T-helper 2 cell treated with Interferon-gamma antibody and Interleukin-4, amounts not matched to agents 100 ng/mL and 5 ng/mL, for 36 hours (primary cell): ENCODE measurements around the gene CACTIN. TPM values are rescaled to one million over a fixed set of nuclear protein-coding genes. Genes with fewer than 3 reads are reported as not detected.

ENCODE experiments used
- intact Hi-C: fragments of 100-400 bp; cut with micrococcal nuclease; formaldehyde crosslinking; loops from one replicate; pipeline ENCODE4 v1.15.1; 2023
- total RNA-seq: library from RNA; stranded (reverse); gene quantifications from 2 replicates; pipeline ENCODE4 v1.2.3, GENCODE V29; 2022

The CACTIN gene
- total RNA-seq, 1 donor from 2014 or later = 34.8 TPM

DNA sequence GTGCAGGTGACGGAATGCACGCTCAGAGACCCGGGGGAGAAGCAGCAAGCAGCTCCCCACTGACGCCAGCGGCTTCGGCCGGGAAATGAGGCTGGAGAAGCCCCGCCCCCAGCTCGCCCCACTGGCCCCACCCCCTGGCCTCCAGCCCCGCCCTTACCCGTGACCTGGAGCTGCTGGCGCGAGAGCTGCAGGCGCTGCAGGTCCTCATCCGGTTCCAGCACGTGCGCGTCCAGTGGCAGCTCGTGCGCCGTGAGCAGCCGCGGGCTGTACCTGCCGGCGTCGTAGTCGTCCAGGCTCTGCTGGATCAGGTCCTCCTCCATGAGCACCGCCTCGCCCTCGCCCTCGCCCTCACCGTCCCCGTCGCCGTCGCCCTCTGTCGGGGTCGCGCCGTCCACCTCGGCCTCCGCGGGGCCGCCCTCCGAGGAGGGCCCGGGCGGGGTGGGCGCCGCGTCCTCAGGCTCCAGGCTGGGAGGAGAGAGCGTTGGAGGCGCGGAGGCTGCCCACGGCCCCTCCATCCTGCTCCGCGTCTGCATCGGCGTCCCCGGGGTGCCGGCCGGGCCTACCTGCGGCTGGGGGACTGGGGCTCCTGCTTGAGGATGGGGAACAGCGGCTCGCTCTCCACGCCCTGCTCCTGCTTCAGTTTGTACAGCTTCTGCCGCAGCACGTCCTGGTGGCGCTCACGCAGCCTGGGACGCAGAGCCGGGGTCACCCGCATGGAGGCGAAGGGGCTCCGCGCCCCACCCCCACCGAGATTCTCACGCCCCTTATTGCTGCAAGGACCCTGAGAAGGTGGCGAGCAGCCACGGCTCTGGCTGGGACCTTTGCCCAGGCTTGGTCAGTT is 13.5 kb downstream of the CACTIN start:
- intact Hi-C loops = no loop called here

DNA sequence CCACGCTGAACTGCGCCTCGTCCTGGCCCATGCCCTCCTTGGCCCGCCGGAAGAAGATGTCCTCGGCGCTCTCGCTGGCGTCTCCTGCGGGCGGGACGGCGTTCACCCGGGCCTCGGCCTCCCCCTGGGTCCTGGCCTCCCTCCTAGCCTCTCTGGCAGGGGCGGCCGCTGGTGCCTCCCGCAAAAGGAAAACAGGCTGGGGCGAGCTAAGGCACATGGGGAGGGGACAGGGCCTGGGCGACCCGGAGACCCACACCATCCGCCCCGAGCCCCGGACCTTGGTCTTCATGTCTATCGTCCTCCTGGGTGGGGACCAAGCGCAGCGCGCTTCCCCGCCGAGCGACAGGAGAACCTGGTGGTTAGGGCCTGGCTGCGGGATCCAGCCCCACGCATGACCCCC is 14.3 kb downstream of the CACTIN start:
- intact Hi-C loops = no loop called here

DNA sequence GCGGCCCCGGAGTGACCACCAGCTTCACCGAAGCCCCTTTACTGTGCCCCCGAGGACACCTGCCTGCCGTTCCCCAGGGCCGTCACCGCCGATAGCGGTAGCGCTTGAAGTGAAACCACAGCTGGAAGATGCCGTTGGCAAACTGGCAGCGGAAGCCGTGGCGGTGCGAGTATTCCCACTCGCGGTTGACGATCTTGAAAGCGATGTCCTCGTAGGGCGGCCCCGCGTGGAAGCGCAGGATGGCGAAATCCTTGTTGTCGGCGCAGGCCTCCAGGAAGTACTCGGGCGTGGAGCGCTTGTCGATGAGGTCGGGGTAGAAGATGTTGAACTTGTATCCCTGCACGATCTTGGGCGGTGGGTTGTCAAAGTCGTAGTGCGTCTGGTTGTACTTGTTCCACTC is 14.7 kb downstream of the CACTIN start:
- intact Hi-C loops = no loop called here

DNA sequence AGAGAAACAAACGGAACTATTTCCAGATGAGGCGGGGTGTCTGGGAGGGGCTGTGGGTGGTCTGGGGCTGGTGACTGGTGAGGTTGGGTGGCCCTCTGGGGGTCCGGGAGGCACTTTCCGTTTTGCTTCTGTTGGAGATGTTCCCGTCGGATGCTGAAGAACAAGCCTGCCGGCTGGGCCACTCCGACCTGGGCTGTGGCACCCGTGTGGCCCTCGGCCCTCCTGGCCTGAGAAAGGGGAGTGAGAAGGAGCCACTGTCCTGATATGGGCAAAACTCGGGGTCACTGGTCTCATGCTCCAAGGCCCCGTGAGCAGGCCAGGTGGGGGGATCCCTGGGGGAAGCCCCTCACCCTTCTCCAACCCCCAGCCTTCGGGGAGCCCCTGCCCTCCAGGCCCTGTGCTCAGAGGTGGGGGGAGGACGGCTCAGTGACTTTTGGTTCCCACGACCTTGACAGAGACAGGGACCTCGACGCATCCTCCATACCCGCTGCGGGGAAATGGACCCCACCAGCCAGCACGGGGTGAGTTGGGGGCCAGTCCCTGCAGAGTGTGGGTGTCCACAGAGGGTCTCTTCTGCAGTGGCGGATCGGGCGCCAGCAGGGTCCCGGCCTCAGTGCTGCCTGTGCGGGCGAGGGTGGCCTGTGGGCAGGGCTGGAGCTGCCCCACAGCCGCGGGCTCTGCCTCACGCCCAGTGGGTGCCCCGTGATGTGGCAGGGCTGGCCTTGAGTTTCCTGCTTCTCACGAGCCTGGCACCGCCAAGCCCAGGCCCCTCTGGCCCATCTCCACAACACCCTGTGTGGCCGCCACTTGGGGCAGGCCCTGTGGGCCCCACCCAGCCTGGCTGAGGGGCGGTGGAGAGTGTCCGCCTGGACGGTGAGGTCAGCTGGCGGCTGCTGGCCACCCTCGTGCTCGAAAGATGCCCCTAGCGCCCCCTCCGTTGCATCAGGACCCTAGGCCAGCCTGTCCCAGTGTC is 15.6 kb downstream of the CACTIN start:
- intact Hi-C loops = no loop called here

DNA sequence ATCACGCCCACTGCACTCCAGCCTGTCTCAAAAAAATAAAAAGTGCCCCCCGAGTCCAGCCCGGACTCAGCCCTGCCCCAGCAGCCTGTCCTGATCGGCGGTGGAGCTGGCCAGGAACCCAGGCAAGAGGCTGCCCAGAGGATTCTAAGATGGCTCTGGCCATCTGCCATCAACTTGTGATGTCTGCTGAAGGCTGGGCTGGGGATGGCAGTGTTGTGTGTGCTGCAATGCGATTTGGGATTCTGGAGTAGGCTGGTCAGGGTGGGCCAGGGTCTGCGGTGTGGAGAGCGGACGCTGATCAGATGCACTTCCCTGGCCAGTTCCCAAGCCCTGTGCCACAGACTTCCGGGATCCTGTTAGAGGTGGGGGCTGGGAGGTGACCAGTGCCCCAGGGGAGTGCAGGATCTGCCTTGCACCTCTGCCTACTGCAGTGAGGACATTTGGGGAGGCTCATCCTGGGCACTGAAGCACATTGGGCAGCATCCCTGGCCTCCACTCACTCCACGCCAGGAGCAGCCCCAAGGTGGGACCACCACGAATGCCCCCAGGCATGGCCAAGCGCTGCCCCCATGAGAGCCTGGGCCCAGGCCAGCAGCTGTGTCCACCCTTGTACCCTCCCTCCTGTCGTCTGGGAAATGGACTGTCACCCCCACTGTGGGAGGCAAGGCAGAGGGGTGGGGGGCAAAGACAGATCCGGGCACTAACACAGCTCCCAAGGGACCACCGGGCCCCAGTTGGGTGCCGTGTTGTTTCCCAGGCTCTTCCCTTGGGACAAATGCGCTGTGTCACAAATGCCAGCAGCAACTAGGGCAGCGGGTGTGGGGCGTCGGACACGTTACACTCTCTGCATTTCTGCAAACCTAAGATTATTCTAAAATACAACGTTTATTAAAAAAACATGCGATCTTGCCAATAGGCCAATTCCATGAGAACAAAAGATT is 16.5 kb downstream of the CACTIN start:
- intact Hi-C loops = no loop called here

DNA sequence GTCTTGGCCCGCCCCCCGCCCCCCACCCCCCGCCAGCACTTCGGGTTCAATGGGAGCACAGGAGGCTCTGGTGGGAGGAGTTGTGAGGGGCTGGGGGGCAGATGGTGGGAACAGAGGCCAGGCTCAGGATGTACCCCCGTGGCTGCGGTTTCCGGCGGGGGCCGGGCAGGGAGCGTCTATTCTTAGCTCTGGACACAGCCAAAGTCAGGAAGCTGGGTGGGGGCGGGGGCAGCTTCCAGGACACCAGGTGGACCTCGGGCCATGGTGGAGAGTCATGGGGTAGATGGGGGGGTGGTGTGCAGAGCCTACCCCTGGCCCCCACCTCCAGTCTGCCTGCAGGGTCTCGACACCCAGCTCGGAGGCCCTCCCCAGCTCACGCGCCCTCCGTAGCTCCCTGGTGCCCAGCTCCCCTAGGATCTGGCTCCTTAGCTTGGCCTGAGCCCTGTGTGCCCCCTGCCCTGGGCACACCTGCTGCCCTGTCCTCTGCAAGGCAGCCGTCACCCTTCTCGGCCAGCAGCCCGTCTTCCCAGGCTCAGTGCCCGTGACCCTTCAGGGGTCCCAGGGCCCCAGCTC is 17.8 kb downstream of the CACTIN start:
- intact Hi-C loops = no loop called here

DNA sequence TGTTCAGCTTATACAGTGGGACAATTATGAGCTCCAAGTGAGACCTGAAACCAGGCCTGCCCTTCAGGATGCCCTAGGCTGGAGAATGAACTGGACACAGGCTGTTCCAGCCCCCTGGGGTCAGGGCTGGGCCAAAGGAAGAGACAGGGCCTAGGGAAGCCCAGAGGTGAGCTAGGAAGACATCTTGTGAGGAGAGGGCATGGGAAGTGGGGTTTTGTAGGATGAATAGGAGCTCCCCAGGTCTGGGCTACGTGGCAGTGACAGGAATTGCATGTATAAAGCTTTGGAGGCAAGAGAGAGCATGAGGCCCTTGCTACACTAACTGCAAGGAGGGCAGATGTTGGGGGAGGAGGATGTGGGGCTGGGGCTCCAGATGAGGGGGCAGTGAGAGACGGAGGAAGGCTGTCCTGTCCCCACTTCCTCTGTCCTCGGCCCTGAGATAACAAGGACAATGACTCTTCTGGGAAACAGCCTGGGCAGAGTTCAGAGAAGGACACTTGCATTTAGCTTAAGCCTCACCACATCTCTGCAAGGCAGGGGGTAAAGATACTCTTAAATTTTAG is 18.4 kb downstream of the CACTIN start:
- intact Hi-C loops = no loop called here

DNA sequence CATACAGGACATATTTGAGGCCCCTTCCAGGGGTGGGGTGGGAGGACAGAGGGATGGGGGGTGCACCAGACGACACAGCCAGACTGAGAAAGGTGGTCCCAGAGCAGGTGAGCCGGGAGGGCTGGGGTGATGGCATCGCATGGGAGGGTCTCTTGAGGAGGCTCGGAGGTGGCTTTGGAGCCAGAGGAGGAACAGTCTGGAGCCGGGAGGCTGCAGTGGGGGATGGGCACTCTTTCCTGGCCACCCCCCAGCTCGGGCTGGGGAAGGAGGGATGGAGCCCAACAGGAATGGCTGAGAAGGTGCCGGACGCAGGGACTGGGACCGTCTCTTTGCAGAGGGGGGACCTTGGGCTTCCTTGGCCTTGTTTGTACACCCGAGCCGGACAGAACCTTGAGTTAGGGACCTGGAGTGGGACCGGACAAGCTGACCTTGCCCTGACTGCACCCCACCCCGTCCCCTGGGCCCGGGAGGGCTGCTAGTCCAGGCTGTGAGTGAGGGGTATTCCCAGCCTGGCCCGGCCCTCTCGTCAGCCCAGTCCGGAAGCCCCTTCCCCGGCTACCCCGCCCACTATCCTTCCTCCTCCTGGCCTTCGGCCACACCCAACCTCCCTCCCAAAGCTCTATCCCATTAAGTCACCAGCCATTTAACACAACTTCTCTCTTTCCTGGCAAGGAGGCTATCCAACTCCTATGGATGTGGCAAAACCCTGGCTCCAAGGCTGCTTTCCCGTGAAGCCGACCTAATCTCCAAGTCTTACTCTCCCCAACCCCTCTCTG is 19.1 kb downstream of the CACTIN start:
- intact Hi-C loops = no loop called here

DNA sequence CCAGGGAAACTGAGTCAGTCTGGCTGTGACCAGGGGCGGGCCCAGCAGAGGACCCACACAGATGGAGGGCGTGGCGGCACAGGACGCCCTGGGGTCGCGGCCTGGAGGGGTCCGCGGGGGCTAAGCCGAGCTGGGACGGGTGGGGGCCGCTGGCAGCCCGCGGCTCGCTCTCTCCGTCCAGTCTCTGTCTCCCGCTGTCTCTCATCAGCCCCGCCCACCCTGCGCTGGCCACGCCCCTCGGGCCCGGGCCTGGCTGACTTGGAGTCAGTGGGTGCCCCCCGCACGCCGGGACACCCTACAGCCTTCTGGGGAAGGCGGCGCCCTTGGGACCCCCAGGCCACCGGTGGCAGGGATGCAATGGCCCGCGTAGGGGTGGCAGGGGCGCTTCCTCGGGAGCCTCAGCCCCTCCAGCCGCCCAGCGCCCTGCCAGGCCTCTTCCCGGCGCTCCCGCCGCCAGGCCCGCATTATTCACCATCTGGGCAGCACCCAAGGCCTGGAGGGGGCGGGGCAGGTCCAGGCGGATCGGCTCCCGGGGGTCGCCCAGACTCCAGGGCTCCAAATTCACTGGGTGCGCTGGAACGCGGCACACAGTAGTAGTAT is 19.8 kb downstream of the CACTIN start, which contains the start of gene TBXA2R:
TBXA2R (minus strand) TSS at position 186 of the 600 bp plus-strand sequence. CDS start 6,241 bp downstream, outside the sequence.
- intact Hi-C loops = no loop called here

DNA sequence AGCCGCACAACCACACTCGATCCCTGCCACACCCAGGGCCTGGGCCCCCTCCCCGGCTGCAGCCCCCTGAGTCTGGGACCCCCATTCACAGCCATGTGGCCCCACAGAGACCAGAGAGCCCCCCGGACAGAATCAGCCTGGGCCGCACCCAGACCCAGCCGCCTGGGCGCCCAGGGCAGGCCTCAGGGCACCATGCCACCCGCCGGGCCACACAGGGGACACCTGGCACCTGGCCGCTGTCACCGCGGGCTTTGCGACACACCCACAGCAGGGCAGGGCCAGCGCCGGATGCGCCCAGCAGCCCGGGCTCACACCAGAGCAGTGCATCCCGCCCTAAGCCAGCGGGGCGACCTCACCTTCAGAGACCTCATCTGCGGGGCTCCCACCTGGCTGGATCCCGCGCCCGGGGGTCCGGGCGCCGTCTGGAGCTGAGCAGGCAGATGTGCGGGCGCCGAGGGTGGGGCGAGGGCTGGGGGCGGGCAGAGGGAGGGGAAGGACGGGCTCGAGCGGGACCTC is 20.4 kb downstream of the CACTIN start:
- intact Hi-C loops = no loop called here

DNA sequence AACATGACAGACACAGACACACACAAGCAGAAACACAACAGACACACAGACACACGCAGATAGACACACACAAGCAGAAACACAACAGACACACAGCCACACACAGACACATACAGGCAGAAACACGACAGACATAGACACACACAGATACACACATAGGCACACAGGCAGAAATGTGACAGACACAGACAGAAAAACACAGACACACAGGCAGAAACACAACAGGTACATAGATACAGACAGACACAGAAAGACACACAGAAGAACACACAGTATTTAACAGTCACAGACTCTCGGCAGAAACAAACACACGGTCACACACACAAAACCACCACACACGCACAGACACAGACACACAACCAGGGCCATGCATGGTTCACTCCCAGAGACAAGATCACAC is 20.8 kb downstream of the CACTIN start:
- intact Hi-C loops = loop anchor here (1.0 kb wide), 1 partner anchor 60 kb away; no protein-coding TSS in a partner anchor

DNA sequence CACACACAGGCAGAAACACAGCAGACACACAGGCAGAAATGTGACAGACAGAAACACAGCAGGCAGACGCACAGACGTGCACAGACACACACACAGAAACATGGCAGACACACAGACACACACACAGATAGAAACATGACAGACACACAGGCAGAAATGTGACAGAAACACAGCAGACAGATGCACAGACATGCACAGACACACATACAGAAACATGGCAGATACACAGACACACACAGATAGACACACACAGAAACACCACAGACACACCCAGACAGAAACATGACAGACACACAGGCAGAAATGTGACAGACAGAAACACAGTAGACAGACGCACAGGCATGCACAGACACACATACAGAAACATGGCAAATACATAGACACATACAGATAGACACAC is 21.2 kb downstream of the CACTIN start:
- intact Hi-C loops = loop anchor here (1.0 kb wide), 1 partner anchor 60 kb away; no protein-coding TSS in a partner anchor

DNA sequence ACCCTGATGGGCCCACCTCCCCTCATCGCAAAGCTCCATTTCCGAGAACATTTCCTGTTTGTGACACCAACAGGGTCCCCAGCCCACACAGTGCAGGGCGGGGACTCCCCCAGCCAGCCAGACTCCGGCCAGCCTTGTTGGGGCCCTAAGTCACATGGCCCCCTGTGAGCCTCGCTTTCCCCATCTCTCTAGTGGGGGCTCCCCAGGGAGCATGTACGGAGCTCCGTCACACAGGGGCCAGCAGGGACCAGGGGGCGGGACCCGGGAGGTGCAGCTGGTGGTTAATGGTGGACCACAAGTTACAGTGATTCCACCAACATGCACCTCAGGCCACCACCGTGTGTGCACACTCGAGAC is 21.6 kb downstream of the CACTIN start:
- intact Hi-C loops = loop anchor here (1.0 kb wide), 1 partner anchor 60 kb away; no protein-coding TSS in a partner anchor

DNA sequence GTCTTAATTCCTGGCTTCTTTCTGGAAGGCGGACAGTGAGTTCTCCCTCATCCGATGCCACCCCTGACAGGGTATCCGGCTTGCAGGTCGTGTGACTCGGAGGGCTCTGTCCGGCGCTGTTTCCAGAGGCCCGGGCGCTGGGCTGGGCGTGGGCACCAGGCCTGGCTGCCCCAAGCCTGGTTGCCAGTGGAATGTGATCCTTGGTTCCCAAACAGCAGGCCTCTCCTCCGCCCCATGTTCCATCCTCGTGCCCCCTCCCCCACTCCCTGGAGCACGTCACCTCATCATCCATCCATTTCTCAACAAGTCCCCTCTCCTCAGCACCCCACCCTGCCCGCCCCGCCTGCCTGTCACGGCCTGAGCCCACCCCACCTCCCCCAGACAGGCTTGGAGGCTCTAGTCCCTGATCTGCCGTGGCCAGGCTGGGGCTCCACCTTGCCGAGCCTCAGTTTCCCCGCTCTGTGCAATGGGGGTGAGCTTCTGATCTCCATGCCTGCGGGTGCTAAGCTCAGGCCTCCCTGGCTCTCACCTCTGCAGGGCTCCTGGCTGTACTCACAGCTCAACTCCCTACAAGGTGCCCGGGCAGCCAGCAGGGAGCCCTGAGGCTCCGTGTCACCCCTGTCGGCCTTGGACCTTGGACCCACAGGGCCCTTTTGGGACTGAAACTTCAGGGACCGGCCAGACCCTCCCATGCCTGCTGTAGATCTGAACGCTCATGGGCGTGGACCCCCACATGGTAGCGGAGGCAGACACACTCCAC is 22.2 kb downstream of the CACTIN start:
- intact Hi-C loops = no loop called here

DNA sequence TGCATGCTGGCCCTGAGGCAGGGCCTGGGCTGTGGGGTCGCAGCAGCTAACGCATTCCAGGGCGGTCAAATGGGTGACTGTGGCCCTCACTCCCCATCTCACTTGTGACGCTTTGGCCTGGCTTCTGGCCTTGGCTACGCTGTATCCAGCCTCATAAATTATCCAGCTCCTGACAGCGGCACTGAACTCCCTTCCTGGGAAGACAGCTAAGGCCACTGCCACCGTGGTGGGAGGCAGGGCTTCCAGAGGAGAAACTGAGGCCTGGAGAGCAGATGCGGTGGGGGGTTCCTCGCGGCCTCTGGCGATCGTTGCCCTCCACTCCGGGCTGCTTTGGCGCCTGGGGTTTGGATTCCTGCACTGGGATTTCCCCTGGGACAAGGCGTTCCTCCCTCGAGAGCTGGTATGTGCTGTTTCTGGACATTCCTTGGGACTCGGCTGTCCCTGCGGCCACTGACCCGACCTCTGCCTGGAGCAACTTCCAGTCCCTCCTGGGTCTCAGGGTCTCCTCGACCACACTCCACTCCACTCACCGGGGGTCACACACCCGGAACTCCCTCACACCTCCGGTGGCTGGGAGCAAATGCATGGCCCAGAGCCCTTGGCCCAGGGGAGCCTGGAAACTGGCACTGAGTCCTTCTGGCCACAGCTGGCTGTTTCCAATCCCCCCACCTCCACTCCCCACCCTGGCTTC is 23.3 kb downstream of the CACTIN start:
- intact Hi-C loops = no loop called here

DNA sequence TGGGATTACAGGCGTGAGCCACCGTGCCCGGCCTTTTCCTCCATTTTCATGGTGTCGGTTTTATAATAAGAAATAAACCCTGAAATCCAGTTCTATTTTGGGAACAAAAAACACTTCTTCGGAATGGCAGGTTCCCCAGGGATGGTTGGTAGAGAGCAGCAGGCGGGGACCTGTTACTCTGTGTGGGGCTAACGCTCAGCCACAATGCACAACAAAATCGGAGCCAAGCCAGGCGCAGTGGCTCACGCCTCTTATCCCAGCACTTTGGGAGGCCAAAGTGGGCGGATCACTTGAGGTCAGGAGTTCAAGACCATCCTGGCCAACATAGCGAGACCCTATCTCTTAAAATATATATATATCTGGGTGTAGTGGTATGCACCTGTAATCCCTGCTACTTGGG is 25.6 kb downstream of the CACTIN start:
- intact Hi-C loops = no loop called here

DNA sequence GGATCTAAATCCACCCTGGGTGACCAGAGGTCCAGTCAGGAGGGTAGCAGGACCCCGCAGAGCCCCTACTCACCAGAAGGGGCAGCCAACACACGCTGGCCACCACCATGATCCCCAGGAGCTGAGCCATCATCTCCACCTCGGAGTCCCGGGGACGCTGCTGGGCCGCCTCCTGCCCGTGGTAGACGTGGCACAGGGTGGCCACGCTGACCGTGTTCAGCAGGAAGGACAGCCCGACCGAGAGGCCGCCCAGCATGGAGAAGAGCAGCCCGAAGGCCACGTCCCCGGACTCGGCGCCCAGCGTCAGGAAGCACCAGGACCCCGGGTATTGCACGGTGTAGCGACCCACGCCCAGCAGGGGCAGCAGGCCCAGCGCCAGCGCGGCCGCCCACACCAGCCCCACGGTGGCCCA is 26.8 kb downstream of the CACTIN start:
- intact Hi-C loops = no loop called here
